ENCODE data around the gene TMEM44. TPM values are rescaled to one million over a fixed set of nuclear protein-coding genes. Genes with fewer than 3 reads are reported as not detected.

Gene TMEM44
- total and polyA plus RNA-seq, 12 donors, result 1.3 to 20.4 (median 7.3) TPM

DNA sequence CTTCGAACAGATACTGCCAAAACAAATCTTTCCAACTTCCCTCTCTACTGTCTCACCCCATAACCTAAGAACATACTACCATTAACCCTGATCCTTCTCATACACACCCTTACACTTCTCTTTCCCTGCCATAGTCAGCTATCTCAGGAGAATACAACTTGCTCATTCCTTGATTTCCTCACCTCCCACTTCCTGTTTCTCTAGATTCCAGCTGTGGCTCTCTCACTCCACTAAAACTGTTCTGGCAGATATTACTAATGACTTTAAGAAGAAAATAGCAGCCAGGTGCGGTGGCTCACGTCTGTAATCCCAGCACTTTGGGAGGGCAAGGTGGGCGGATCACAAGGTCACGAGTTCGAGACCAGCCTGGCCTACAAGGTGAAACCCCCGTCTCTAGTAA, 34.1 kb upstream of the TMEM44 start:
- no peaks in the 10 kb centered on the region for H3K9me3 ChIP-seq (replicated peaks in 1 of 3)
- no peaks in the 10 kb centered on the region for H3K27me3 ChIP-seq
- H3K27ac ChIP-seq, result no peak overlapping the region
- intact Hi-C loops (cut with DNase I), result no loop called here
- TF ChIP-seq POLR2A (IDR thresholded peaks at IDR 0.05), result no peak
- TF ChIP-seq, protein P1, sequence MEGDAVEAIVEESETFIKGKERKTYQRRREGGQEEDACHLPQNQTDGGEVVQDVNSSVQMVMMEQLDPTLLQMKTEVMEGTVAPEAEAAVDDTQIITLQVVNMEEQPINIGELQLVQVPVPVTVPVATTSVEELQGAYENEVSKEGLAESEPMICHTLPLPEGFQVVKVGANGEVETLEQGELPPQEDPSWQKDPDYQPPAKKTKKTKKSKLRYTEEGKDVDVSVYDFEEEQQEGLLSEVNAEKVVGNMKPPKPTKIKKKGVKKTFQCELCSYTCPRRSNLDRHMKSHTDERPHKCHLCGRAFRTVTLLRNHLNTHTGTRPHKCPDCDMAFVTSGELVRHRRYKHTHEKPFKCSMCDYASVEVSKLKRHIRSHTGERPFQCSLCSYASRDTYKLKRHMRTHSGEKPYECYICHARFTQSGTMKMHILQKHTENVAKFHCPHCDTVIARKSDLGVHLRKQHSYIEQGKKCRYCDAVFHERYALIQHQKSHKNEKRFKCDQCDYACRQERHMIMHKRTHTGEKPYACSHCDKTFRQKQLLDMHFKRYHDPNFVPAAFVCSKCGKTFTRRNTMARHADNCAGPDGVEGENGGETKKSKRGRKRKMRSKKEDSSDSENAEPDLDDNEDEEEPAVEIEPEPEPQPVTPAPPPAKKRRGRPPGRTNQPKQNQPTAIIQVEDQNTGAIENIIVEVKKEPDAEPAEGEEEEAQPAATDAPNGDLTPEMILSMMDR (IDR thresholded peaks at IDR 0.05), result no peak
- no peak for DNase-seq
- H3K4me3 ChIP-seq, result no peak overlapping the region
- H3K4me1 ChIP-seq (replicated peaks in 1 of 2), result peaks cover 3 to 14% of the 10 kb centered on the region in 2 donors
- 69 to 81% (median 74%) methylated on average over 7 of the region's 7 CpGs for WGBS, 4 donors
- H3K36me3 ChIP-seq (replicated peaks in 1 of 2), result peaks cover 0 to 24% of the 10 kb centered on the region in 2 donors

DNA sequence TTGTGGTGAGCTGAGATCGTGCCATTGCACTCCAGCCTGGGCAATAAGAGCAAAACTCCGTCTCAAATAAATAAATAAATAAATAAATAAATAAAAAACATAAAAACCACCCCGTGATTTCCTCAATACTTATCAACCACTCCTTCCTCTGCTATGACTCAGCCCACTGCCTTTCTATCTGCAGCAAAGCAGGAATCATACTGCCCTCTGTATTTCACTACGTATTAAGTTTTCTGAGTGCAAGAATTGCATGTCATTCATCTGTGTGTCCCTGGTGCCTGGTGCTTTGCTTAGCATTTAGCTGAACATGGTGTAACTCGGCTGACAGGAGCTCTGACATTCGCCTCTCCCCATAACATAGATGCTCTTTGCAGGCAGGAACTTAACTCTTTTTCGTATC, 31.6 kb upstream of the TMEM44 start:
- Histone ChIP-seq H3K27ac (no peak overlapping the region), H3K9me3 (replicated peaks in 1 of 3) (no peaks in the 10 kb centered on the region), H3K36me3 (replicated peaks in 1 of 2) (peaks cover 0 to 30% of the 10 kb centered on the region in 2 donors), H3K4me3 (no peak overlapping the region), H3K4me1 (replicated peaks in 1 of 2) (peaks cover 0 to 4% of the 10 kb centered on the region in 2 donors), H3K27me3 (no peaks in the 10 kb centered on the region)
- 82 to 92% (median 88%) methylated on average over 7 of the region's 7 CpGs for WGBS, 4 donors
- intact Hi-C loops (cut with DNase I), result no loop called here
- TF ChIP-seq, protein P1 (IDR thresholded peaks at IDR 0.05), result no peak
- no peak for DNase-seq

DNA sequence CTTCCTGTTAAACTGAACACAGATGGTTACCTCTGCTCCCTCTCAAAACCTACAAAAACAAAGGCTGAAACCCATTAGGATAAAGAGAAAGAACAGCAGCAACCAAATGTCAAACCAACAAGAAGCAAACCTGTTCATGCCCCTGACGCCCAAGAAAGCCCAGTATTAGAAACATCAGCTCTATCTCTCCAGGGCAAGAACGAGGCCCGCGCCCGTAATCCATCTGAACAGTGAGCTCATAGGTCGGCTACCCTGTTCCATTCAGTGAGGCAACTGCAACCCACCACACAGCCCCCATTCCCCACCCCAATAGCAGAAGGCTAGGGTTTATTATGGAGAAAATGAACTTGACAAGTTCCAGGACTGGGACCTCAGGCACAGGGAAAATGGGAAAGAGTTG, 28.7 kb upstream of the TMEM44 start:
- intact Hi-C loops (cut with DNase I), result no loop called here

DNA sequence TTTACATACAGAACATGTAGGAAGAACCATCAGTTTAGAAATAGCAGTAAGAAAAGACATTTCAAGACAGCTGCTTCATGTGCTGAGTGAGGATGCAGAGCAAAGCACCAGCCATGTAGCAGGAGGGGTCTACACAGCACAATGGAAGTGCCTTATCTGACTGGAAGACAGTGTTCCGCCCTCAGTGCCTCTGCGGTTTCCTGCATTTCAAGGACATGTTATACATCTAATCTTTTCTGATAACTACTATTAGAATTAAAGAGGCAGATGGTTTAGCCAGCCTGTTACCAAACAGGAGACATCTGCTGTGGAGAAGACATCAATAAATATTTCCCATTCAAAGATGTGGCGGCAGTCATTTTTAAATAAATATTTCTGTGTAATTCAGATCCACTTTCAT, 28.2 kb upstream of the TMEM44 start:
- no peaks in the 10 kb centered on the region for H3K27me3 ChIP-seq
- TF ChIP-seq, protein P1 (IDR thresholded peaks at IDR 0.05), result no peak
- no peak for TF ChIP-seq POLR2A (IDR thresholded peaks at IDR 0.05)
- H3K36me3 ChIP-seq (replicated peaks in 1 of 2), result peaks cover 0 to 50% of the 10 kb centered on the region in 2 donors
- no peak overlapping the region for H3K4me3 ChIP-seq
- intact Hi-C loops (cut with DNase I), result no loop called here
- WGBS, 4 donors, result 34 to 59% (median 46%) methylated on average over 3 of the region's 3 CpGs
- DNase-seq, result peak in 1 of 7 donors; percentile 20
- no peaks in the 10 kb centered on the region for H3K9me3 ChIP-seq (replicated peaks in 1 of 3)
- H3K27ac ChIP-seq, result no peak overlapping the region
- peaks cover 0 to 4% of the 10 kb centered on the region in 2 donors for H3K4me1 ChIP-seq (replicated peaks in 1 of 2)

More for the DNA sequence above, 28.7 kb upstream of the TMEM44 start:
- Histone ChIP-seq H3K4me3 (no peak overlapping the region), H3K9me3 (replicated peaks in 1 of 3) (no peaks in the 10 kb centered on the region), H3K27me3 (no peaks in the 10 kb centered on the region), H3K36me3 (replicated peaks in 1 of 2) (peaks cover 0 to 54% of the 10 kb centered on the region in 2 donors), H3K27ac (no peak overlapping the region), H3K4me1 (replicated peaks in 1 of 2) (peaks cover 0 to 4% of the 10 kb centered on the region in 2 donors)
- no peak for DNase-seq
- WGBS, 4 donors, result 69 to 85% (median 75%) methylated on average over 5 to 6 of the region's 6 CpGs
- TF ChIP-seq POLR2A (IDR thresholded peaks at IDR 0.05), result no peak
- TF ChIP-seq, protein P1 (IDR thresholded peaks at IDR 0.05), result no peak
